Adrenal gland (tissue), 12 donors: Measurements from ENCODE around the gene CLCF1. TPM values are rescaled to one million over a fixed set of nuclear protein-coding genes. Genes with fewer than 3 reads are reported as not detected.

Experiments
- DNase-seq, 7 donors: peaks; one replicate each; pipeline ENCODE4 v3.0.0-alpha.2; 2019 to 2020
- H3K27ac ChIP-seq, 5 donors: fragments of 200-600 bp; sonication (generic) in 4 of 5; 1 replicate in 3 of 5; 2 replicates in 2 of 5; pipeline versions ENCODE4 v1.5.1 to v1.8.0; 2016 to 2020; ENCODE audit warnings: mild to moderate bottlenecking in 1 of 5
- H3K27me3 ChIP-seq: fragments of 200-600 bp; 2 replicates; pipeline ENCODE4 v1.8.0; 2021
- H3K36me3 ChIP-seq, 2 donors: fragments of 200-600 bp; replicated peaks in 1 of 2; 1 replicate in 1 of 2; 2 replicates in 1 of 2; pipeline versions ENCODE4 v1.5.1 to v1.8.0; 2018 to 2022
- H3K4me1 ChIP-seq, 2 donors: fragments of 200-600 bp; replicated peaks in 1 of 2; 1 replicate in 1 of 2; 2 replicates in 1 of 2; pipeline versions ENCODE4 v1.5.1 to v1.8.0; 2018 to 2021
- H3K4me3 ChIP-seq, 4 donors: fragments of 200-600 bp; sonication (generic) in 3 of 4; one replicate each; pipeline ENCODE4 v1.5.1; 2016 to 2018
- H3K9me3 ChIP-seq, 3 donors: fragments of 200-600 bp; sonication (generic) in 1 of 3; replicated peaks in 1 of 3; 1 replicate in 2 of 3; 2 replicates in 1 of 3; pipeline versions ENCODE4 v1.5.1 to v1.8.0; 2016 to 2021
- CTCF ChIP-seq, 6 experiments: fragments of 450-650 bp in 4 of 6; fragments of 200-600 bp in 2 of 6; sonication (generic) in 1 of 6; IDR thresholded peaks; 1 replicate in 5 of 6; 2 replicates in 1 of 6; pipeline versions ENCODE4 v1.5.1 to v1.8.0; 2016 to 2021; ENCODE audit warnings: antibody characterized with exemption in 6 of 6, mild to moderate bottlenecking in 2 of 6, moderate library complexity in 1 of 6
- POLR2A ChIP-seq, 2 donors: fragments of 450-650 bp; IDR thresholded peaks; one replicate each; pipeline ENCODE4 v1.6.1; 2017; ENCODE audit warnings: antibody characterized with exemption in 2 of 2, mild to moderate bottlenecking in 2 of 2, moderate library complexity in 1 of 2
- whole genome bisulfite sequencing, 4 donors: extraction: QIAGEN DNeasy Blood & Tissue Kit in 2 of 4; methylation state at CpG; one replicate each; pipeline versions ENCODE4 v1.1.5 to v1.1.7; 2013 to 2017; 5-methylcytosine and 5-hydroxymethylcytosine counted together
- intact Hi-C, 2 donors: fragments of 100-400 bp; cut with DNase I; formaldehyde crosslinking; loops; one replicate each; pipeline versions ENCODE4 v1.14.1 to v1.15.0; 2022 to 2023
- polyA plus RNA-seq, 3 donors: library from polyadenylated mRNA; stranded (reverse); fragments of 200-250 nt in 2 of 3; fragments of 350-450 nt in 1 of 3; fragmentation: Illumina TruSeq in 1 of 3; extraction: RNeasy Lipid Tissue Mini Kit (QIAGEN cat#74804) in 1 of 3; gene quantifications; one replicate each; pipeline ENCODE4 v1.2.3, GENCODE V29; 2013 to 2014
- total RNA-seq, 9 donors: library from RNA; depleted of rRNA in 4 of 9; stranded (reverse); fragments of >200 nt in 4 of 9; fragments of 120-200 nt in 1 of 9; fragmentation: NEBNext Ultra II Directional in 1 of 9; extraction: Animal tissue kit (Norgen Biotek cat#: 25700) in 1 of 9; gene quantifications; one replicate each; pipeline versions ENCODE4 v1.1.0 to v1.2.4, GENCODE V29; 2013 to 2023
- donor health status: healthy with polysubstance abuse.
- donor health status: Bipolar disorder and iron deficiency.
- donor health status: DM: yes; HTN: yes; CAD: no.
- donor health status: DM: no; HTN: no; CAD: no.
- donor health status: DM: no; HTN: no; CAD: no.
- donor health status: DM: yes; HTN: yes; CAD: no.

CLCF1 gene
- total and polyA plus RNA-seq, 12 donors, result 0.17 to 16.1 (median 3.1) TPM

DNA sequence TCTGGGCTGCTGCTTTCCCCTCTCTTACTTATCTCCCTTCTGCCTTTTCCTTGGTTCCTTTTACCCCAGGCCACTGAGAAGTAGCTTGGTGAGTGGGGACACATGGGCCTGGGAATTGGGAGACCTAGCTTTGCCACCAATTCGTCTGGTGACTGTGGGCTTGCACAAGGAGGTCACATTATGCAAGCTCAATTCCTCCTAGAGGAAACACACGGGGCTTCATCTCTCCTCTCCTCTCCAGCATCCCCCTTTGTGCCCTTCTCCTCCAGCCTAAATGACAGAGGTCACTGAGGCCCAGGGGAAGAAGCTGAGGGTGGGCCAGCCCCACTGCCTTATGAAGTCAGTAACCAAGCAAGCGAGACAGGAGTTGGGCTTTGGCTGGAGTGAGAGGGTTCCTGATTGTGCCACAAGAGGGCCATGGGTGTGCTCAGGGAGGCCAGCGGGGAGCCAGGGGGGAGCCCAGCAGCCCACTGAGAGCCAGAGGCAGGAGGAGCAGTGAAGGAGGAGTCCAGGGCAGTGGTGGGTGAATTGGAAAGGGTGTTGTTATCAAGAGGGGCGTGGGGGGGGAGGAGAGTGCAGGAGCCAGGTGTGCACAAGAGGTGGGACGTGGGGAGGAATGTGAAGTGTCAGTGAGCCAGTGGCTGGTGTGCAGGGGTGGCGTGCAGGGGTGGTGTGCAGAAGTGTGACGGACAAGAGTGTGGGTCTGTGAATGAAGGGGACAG is 2.0 kb downstream of the CLCF1 start:
- H3K4me1 ChIP-seq, result peaks cover 18 to 29% of the 10 kb centered on the region in 2 donors
- no peaks in the 10 kb centered on the region for H3K36me3 ChIP-seq
- peak in 5 of 6 experiments; percentile 33 to 57 (median 50) for TF ChIP-seq CTCF (IDR thresholded peaks at IDR 0.05)
- TF ChIP-seq POLR2A (IDR thresholded peaks at IDR 0.05), result no peak
- H3K4me3 ChIP-seq, result peak overlapping the region in 1 of 4 donors; percentile 94
- H3K27ac ChIP-seq, result peak overlapping the region in 1 of 5 donors; percentile 88
- 56 to 61% (median 58%) methylated on average over 7 to 8 of the region's 8 CpGs for WGBS, 4 donors
- no peaks in the 10 kb centered on the region for H3K27me3 ChIP-seq
- intact Hi-C loops, result no loop called here
- DNase-seq, result peak in 3 of 7 donors; percentile 47
- no peaks in the 10 kb centered on the region for H3K9me3 ChIP-seq

GRCh38 chr11:67370351-67371076 is 2.9 kb downstream of the CLCF1 start:
- intact Hi-C loops, result no loop called here
- H3K4me1 ChIP-seq, result peaks cover 18 to 29% of the 10 kb centered on the region in 2 donors
- H3K4me3 ChIP-seq, result no peak overlapping the region
- TF ChIP-seq CTCF (IDR thresholded peaks at IDR 0.05) (no peak), POLR2A (IDR thresholded peaks at IDR 0.05) (no peak)
- H3K27ac ChIP-seq, result no peak overlapping the region
- H3K9me3 ChIP-seq, result no peaks in the 10 kb centered on the region
- no peaks in the 10 kb centered on the region for H3K27me3 ChIP-seq
- WGBS, 4 donors, result 72 to 79% (median 77%) methylated on average over 13 to 14 of the region's 14 CpGs
- DNase-seq, result no peak
- H3K36me3 ChIP-seq, result no peaks in the 10 kb centered on the region

DNA sequence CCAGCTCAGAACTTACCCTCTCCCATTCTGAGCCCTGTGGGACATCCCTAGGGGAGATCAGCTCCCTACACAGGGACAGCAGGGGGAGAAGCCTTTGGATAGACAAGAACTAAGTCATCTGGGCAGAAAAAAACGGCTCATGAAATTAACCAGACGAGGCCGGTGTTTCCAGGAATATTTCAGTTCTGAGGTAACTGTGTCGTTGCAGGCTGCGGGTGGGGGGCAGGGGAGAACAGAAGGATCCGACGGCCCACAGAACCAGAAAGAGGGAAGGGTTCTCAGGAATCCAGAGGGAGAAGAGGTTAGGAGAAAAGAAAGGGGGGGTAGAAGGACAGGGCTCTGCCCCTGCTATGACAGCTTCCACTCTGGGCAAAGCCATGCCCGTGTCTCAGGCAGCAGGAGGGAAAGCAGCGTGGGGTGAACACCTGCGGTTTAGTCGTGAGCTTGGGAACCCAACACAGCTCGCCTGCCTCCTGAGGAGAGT is 3.6 kb downstream of the CLCF1 start:
- intact Hi-C loops, result no loop called here
- no peak overlapping the region for H3K4me3 ChIP-seq
- 70 to 87% (median 74%) methylated on average over 12 of the region's 12 CpGs for WGBS, 4 donors
- H3K27ac ChIP-seq, result no peak overlapping the region
- H3K36me3 ChIP-seq, result no peaks in the 10 kb centered on the region
- TF ChIP-seq POLR2A (IDR thresholded peaks at IDR 0.05), result no peak
- TF ChIP-seq CTCF (IDR thresholded peaks at IDR 0.05), result no peak
- no peak for DNase-seq
- no peaks in the 10 kb centered on the region for H3K9me3 ChIP-seq
- peaks cover 18 to 28% of the 10 kb centered on the region in 2 donors for H3K4me1 ChIP-seq
- no peaks in the 10 kb centered on the region for H3K27me3 ChIP-seq

DNA sequence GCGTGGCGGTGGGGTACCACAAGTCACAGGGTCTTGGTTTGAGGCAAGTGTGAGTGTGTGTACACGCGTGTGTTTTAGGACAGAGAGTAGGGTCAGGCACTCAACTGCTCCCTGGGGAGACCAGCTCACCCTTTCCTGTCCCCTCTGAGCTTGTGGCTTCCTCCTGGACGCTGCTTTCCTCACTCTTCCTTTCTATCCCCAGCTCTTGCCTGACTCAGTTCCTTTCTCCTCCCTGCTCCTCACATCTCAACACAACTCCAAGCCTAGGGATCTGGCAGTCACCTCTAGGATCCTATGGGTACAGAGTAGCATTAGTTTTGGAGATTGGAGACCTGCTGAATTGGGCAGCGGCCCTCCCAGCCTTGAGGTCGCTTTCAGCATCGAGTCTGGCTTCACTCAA is 4.1 kb downstream of the CLCF1 start:
- WGBS, 4 donors, result 86 to 91% (median 87%) methylated on average over 8 of the region's 8 CpGs
- TF ChIP-seq POLR2A (IDR thresholded peaks at IDR 0.05) (no peak), CTCF (IDR thresholded peaks at IDR 0.05) (no peak)
- intact Hi-C loops, result no loop called here

More for the DNA sequence above, 4.1 kb downstream of the CLCF1 start:
- no peaks in the 10 kb centered on the region for H3K36me3 ChIP-seq
- peaks cover 13 to 23% of the 10 kb centered on the region in 2 donors for H3K4me1 ChIP-seq
- no peaks in the 10 kb centered on the region for H3K9me3 ChIP-seq
- no peak for DNase-seq
- no peaks in the 10 kb centered on the region for H3K27me3 ChIP-seq
- H3K27ac ChIP-seq, result no peak overlapping the region
- H3K4me3 ChIP-seq, result no peak overlapping the region
